Neural cell (in vitro differentiated cells): ENCODE results near the gene ALDH1L1. TPM values are rescaled to one million over a fixed set of nuclear protein-coding genes. Genes with fewer than 3 reads are reported as not detected.

Experiments used
- H2AFZ ChIP-seq: fragments of 200-600, 300-800 bp; sonication (generic), shearing (Covaris generic); 2 replicates; pipeline ENCODE4 v1.6.0; 2014; ENCODE audit warnings: low read depth, mild to moderate bottlenecking, antibody characterized with exemption, low read length, moderate library complexity
- H3F3A ChIP-seq: fragments of 200-600 bp; shearing (Covaris generic); 2 replicates; pipeline ENCODE4 v1.6.1; 2016; ENCODE audit warnings: mild to moderate bottlenecking, moderate library complexity, mixed read lengths, antibody characterized with exemption, low read length; ENCODE audit not compliant: insufficient read depth, poor library complexity, severe bottlenecking
- H3K27ac ChIP-seq: fragments of 200-600, 300-800 bp; sonication (generic), shearing (Covaris generic); 2 replicates; pipeline ENCODE4 v1.5.1; 2014; ENCODE audit warnings: mild to moderate bottlenecking, low read length, moderate library complexity
- H3K27me3 ChIP-seq: fragments of 300-800, 200-600 bp; sonication (generic), shearing (Covaris generic); 2 replicates; pipeline ENCODE4 v1.6.0; 2014; ENCODE audit warnings: mild to moderate bottlenecking, low read depth, low read length, moderate library complexity; ENCODE audit not compliant: insufficient read depth
- H3K36me3 ChIP-seq: fragments of 300-800, 200-600 bp; sonication (generic), shearing (Covaris generic); 2 replicates; pipeline ENCODE4 v1.5.1; 2014; ENCODE audit warnings: mild to moderate bottlenecking, antibody characterized with exemption, low read length, moderate library complexity; ENCODE audit not compliant: insufficient read depth
- H3K4me2 ChIP-seq: fragments of 300-800, 200-600 bp; sonication (generic), shearing (Covaris generic); 2 replicates; pipeline ENCODE4 v1.6.0; 2014; ENCODE audit warnings: mild to moderate bottlenecking, low read length
- H3K4me3 ChIP-seq: fragments of 300-800, 200-600 bp; sonication (generic), shearing (Covaris generic); 2 replicates; pipeline ENCODE4 v1.5.1; 2014; ENCODE audit warnings: mild to moderate bottlenecking, low read length, moderate library complexity
- H3K79me2 ChIP-seq: fragments of 200-600 bp; shearing (Covaris generic); replicated peaks from 2 replicates; pipeline ENCODE4 v1.6.0; 2014; ENCODE audit warnings: mild to moderate bottlenecking, low read length, moderate library complexity; ENCODE audit not compliant: insufficient read depth
- H3K9ac ChIP-seq: fragments of 300-800, 200-600 bp; sonication (generic), shearing (Covaris generic); 2 replicates; pipeline ENCODE4 v1.6.1; 2016; ENCODE audit warnings: mild to moderate bottlenecking, low read length, mixed read lengths
- H3K9me2 ChIP-seq: fragments of 200-600 bp; shearing (Covaris generic); 2 replicates; pipeline ENCODE4 v1.6.1; 2016; ENCODE audit warnings: mild to moderate bottlenecking, low read length, mixed read lengths; ENCODE audit not compliant: insufficient read depth
- H3K9me3 ChIP-seq: fragments of 200-600, 300-800 bp; sonication (generic), shearing (Covaris generic); 2 replicates; pipeline ENCODE4 v1.6.1; 2016; ENCODE audit warnings: mild to moderate bottlenecking, mixed run types, low read length, moderate library complexity, mixed read lengths
- H4K20me1 ChIP-seq: fragments of 200-600 bp; shearing (Covaris generic); 2 replicates; pipeline ENCODE4 v1.6.1; 2016; ENCODE audit warnings: mild to moderate bottlenecking, mixed run types; ENCODE audit not compliant: insufficient read depth
- CTCF ChIP-seq: fragments of 450-650 bp; IDR thresholded peaks from 2 replicates; pipeline ENCODE4 v1.5.1; 2014; ENCODE audit warnings: antibody characterized with exemption, mild to moderate bottlenecking, moderate library complexity; ENCODE audit not compliant: poor library complexity, severe bottlenecking
- EP300 ChIP-seq: fragments of 450-650 bp; conservative IDR thresholded peaks from 2 replicates; pipeline ENCODE4 v1.6.1; 2014; ENCODE audit warnings: antibody characterized with exemption, mild to moderate bottlenecking, moderate library complexity; ENCODE audit not compliant: poor library complexity, severe bottlenecking
- EZH2 ChIP-seq: fragments of 200-600, 300-800 bp; shearing (Covaris generic), sonication (generic); IDR thresholded peaks from 2 replicates; pipeline ENCODE4 v1.6.1; 2014; ENCODE audit warnings: antibody characterized with exemption, low read length, borderline replicate concordance, mild to moderate bottlenecking; ENCODE audit not compliant: insufficient read depth, poor library complexity, severe bottlenecking
- MXI1 ChIP-seq: fragments of 450-650 bp; conservative IDR thresholded peaks from 2 replicates; pipeline ENCODE4 v1.6.1; 2014; ENCODE audit warnings: antibody characterized with exemption, mild to moderate bottlenecking; ENCODE audit not compliant: poor library complexity, severe bottlenecking
- POLR2AphosphoS5 ChIP-seq: IDR thresholded peaks from 2 replicates; pipeline ENCODE4 v1.6.1; 2012
- RAD21 ChIP-seq: fragments of 450-650 bp; conservative IDR thresholded peaks from 2 replicates; pipeline ENCODE4 v1.6.1; 2014; ENCODE audit warnings: antibody characterized with exemption, mild to moderate bottlenecking, moderate library complexity
- REST ChIP-seq: IDR thresholded peaks from 2 replicates; pipeline ENCODE4 v1.6.1; 2012; ENCODE audit warnings: borderline replicate concordance
- SMC3 ChIP-seq: fragments of 450-650 bp; conservative IDR thresholded peaks from 2 replicates; pipeline ENCODE4 v1.6.1; 2014; ENCODE audit warnings: antibody characterized with exemption, mild to moderate bottlenecking, moderate library complexity; ENCODE audit not compliant: poor library complexity
- polyA plus RNA-seq: library from polyadenylated mRNA; depleted of rRNA; stranded (reverse); fragments of >200 nt; gene quantifications from 2 replicates; pipeline ENCODE4 v1.2.3, GENCODE V29; 2014

ALDH1L1 gene
- polyA plus RNA-seq, 1 donor from 2014 or later = not detected

GRCh38 chr3:126137490-126138130, 42.8 kb downstream of the ALDH1L1 start:
- Histone ChIP-seq H3K9ac (no peak overlapping the region), H3K36me3 (no peaks in the 10 kb centered on the region), H4K20me1 (no peaks in the 10 kb centered on the region), H3K9me2 (no peaks in the 10 kb centered on the region), H3K9me3 (no peaks in the 10 kb centered on the region), H3K4me3 (no peak overlapping the region), H2AFZ (no peak overlapping the region), H3K79me2 (no peaks in the 10 kb centered on the region), H3K27ac (no peak overlapping the region), H3K27me3 (no peaks in the 10 kb centered on the region), H3K4me2 (no peak overlapping the region), H3F3A (no peaks in the 10 kb centered on the region)
- TF ChIP-seq POLR2AphosphoS5 = no peak
- TF ChIP-seq RAD21 = no peak
- TF ChIP-seq CTCF = no peak

- Histone ChIP-seq H3K9me3 (no peaks in the 10 kb centered on the region), H3F3A (no peaks in the 10 kb centered on the region), H2AFZ (no peak overlapping the region), H3K79me2 (no peaks in the 10 kb centered on the region), H3K4me2 (no peak overlapping the region), H3K4me3 (no peak overlapping the region), H3K9ac (no peak overlapping the region), H4K20me1 (no peaks in the 10 kb centered on the region), H3K27me3 (no peaks in the 10 kb centered on the region), H3K27ac (no peak overlapping the region), H3K9me2 (no peaks in the 10 kb centered on the region), H3K36me3 (no peaks in the 10 kb centered on the region)
- no peak for TF ChIP-seq MXI1
- no peak for TF ChIP-seq CTCF
- no peak for TF ChIP-seq SMC3
- TF ChIP-seq EP300 = no peak
- no peak for TF ChIP-seq REST
- no peak for TF ChIP-seq EZH2
These were observed 43.8 kb downstream of the ALDH1L1 start for GRCh38 chr3:126136428-126137220.
